Measurements from ENCODE around the gene DNAH3. TPM values are rescaled to one million over a fixed set of nuclear protein-coding genes. Genes with fewer than 3 reads are reported as not detected.

The DNAH3 gene
- total RNA-seq, 6 experiments from 2014 or later: not detected

GRCh38 chr16:21160276-21160675 lies 9.6 kb upstream of the DNAH3 start:
- H3K4me3 ChIP-seq: no peak overlapping the region
- 67% methylated on average over 1 of the region's 1 CpG for WGBS (ENCODE audit: insufficient coverage, low coverage, low lambda C conversion rate, missing lambda C conversion rate)
- intact Hi-C loops (cut with DNase I): loop anchor here in 1 of 2 donors (10.0 kb wide), 1 partner anchor 155 kb away; no protein-coding TSS in a partner anchor

GRCh38 chr16:21159281-21159951 lies 8.8 kb upstream of the DNAH3 start:
- peak; percentile 12 to 22 (median 20) for ATAC-seq
- Histone ChIP-seq H3K27ac (no peak overlapping the region), H3K4me3 (peak overlapping the region; percentile 55 to 75 (median 65)), H3K4me1 (peaks cover 0 to 4% (median 0%) of the 10 kb centered on the region in 4 donors), H3K36me3 (no peaks in the 10 kb centered on the region), H3K27me3 (no peaks in the 10 kb centered on the region), H3K9me3 (no peaks in the 10 kb centered on the region)
- TF ChIP-seq CTCF (IDR thresholded peaks at IDR 0.05): no peak
- no peak for TF ChIP-seq POLR2A (IDR thresholded peaks at IDR 0.05)
- DNase-seq: peak in 2 of 3 donors; percentile 29 to 55
- WGBS (ENCODE audit: insufficient coverage, low coverage, low lambda C conversion rate, missing lambda C conversion rate): 9% methylated on average over 11 of the region's 27 CpGs
- intact Hi-C loops (cut with DNase I): loop anchor here in 1 of 2 donors (10.0 kb wide), 1 partner anchor 395 kb away; no protein-coding TSS in a partner anchor

More at GRCh38 chr16:21160276-21160675, 9.6 kb upstream of the DNAH3 start:
- no peak for TF ChIP-seq CTCF (IDR thresholded peaks at IDR 0.05)
- no peak for TF ChIP-seq POLR2A (IDR thresholded peaks at IDR 0.05)
- Histone ChIP-seq H3K27me3 (no peaks in the 10 kb centered on the region), H3K4me1 (peaks cover 0 to 4% (median 0%) of the 10 kb centered on the region in 4 donors), H3K36me3 (no peaks in the 10 kb centered on the region), H3K27ac (no peak overlapping the region), H3K9me3 (no peaks in the 10 kb centered on the region)
- DNase-seq: no peak
- ATAC-seq: no peak

GRCh38 chr16:21158208-21159110 lies 7.8 kb upstream of the DNAH3 start, which contains the start of gene LDAF1:
LDAF1 (plus strand) TSS chr16:21158674; CDS start chr16:21161183, 2,509 bp downstream.
- Histone ChIP-seq H3K27me3 (no peaks in the 10 kb centered on the region), H3K4me1 (peaks cover 0 to 4% (median 0%) of the 10 kb centered on the region in 4 donors), H3K9me3 (no peaks in the 10 kb centered on the region), H3K27ac (no peak within 1 kb of the TSS), H3K4me3 (peak within 1 kb of the TSS; percentile 55 to 75 (median 65)), H3K36me3 (no peaks in the 10 kb centered on the region)
- TF ChIP-seq CTCF (IDR thresholded peaks at IDR 0.05) (no peak), POLR2A (IDR thresholded peaks at IDR 0.05) (no peak)
- 6% methylated on average over 6 of the region's 59 CpGs for WGBS (ENCODE audit: insufficient coverage, low coverage, low lambda C conversion rate, missing lambda C conversion rate)
- intact Hi-C loops (cut with DNase I): loop anchor here in 1 of 2 donors (10.0 kb wide), 1 partner anchor 396 kb away; no protein-coding TSS in a partner anchor
- DNase-seq (peak; percentile 74 to 86 (median 84)), ATAC-seq (peak; percentile 94 to 96 (median 94))

GRCh38 chr16:21157632-21158031 lies 7.0 kb upstream of the DNAH3 start:
- Histone ChIP-seq H3K36me3 (no peaks in the 10 kb centered on the region), H3K27ac (no peak overlapping the region), H3K9me3 (no peaks in the 10 kb centered on the region), H3K4me3 (no peak overlapping the region), H3K27me3 (no peaks in the 10 kb centered on the region), H3K4me1 (peaks cover 0 to 4% (median 0%) of the 10 kb centered on the region in 4 donors)
- intact Hi-C loops (cut with DNase I): loop anchor here in 1 of 2 donors (10.0 kb wide), 1 partner anchor 397 kb away; no protein-coding TSS in a partner anchor
- ATAC-seq (no peak), DNase-seq (no peak)
- TF ChIP-seq CTCF (IDR thresholded peaks at IDR 0.05) (no peak), POLR2A (IDR thresholded peaks at IDR 0.05) (no peak)
- 56% methylated on average over 5 of the region's 5 CpGs for WGBS (ENCODE audit: insufficient coverage, low coverage, low lambda C conversion rate, missing lambda C conversion rate)
